Measurements from ENCODE around the gene CCNDBP1. TPM values are rescaled to one million over a fixed set of nuclear protein-coding genes. Genes with fewer than 3 reads are reported as not detected.

The CCNDBP1 gene
- total RNA-seq, 1 donor from 2014 or later = 31.2 TPM

- H3K27ac Mint-ChIP-seq = no peak overlapping the region
- H3K4me1 Mint-ChIP-seq = peaks cover 6% of the 10 kb centered on the region
- no peak overlapping the region for H3K4me3 Mint-ChIP-seq
- H3K9me3 Mint-ChIP-seq = no peaks in the 10 kb centered on the region
- no peak for DNase-seq (ENCODE audit: low spot score in 2 of 2, unreplicated experiment in 2 of 2)
- H3K27me3 Mint-ChIP-seq (ENCODE audit: low read depth) = peaks cover 35% of the 10 kb centered on the region
- TF ChIP-seq CTCF (IDR thresholded peaks at IDR 0.05; ENCODE audit: unreplicated experiment) = no peak
- no peaks in the 10 kb centered on the region for H3K36me3 Mint-ChIP-seq
Observed at GRCh38 chr15:43242616-43243015, 57.4 kb downstream of the CCNDBP1 start.

DNA sequence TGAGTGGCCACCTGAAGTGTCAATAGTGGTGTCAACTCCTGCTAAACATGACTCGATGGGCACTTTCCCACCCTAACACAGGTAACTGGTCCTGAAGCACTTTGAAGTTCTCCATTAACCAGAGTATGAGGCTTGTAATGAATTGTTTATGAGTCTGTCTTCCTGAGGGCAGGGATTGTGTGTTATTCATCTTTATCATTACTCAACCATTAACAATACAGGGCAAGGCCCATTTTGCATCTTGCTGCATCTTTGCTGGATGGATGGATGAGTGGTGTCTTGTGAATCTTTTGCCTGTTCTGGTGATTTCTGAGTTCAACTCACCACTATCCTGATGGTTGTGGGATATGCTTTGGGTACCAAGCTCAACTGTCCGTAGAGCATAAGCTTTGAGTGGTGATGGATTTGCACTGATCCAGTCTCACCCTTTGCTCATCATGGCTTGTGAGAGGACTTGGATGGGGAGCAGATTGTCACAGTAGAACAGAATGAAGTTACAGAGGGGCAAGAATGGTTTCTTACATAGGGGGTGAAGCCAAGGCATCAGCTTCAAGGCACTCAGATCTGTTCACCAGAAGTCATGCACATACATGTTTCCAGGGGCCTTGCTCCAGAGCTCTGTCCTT lies 57.9 kb downstream of the CCNDBP1 start:
- Mint-ChIP-seq H3K4me3 (no peak overlapping the region), H3K27me3 (ENCODE audit: low read depth) (peaks cover 33% of the 10 kb centered on the region), H3K27ac (no peak overlapping the region), H3K9me3 (no peaks in the 10 kb centered on the region), H3K36me3 (no peaks in the 10 kb centered on the region), H3K4me1 (peaks cover 3% of the 10 kb centered on the region)
- no peak for DNase-seq (ENCODE audit: low spot score in 2 of 2, unreplicated experiment in 2 of 2)
- TF ChIP-seq CTCF (IDR thresholded peaks at IDR 0.05; ENCODE audit: unreplicated experiment) = no peak

DNA sequence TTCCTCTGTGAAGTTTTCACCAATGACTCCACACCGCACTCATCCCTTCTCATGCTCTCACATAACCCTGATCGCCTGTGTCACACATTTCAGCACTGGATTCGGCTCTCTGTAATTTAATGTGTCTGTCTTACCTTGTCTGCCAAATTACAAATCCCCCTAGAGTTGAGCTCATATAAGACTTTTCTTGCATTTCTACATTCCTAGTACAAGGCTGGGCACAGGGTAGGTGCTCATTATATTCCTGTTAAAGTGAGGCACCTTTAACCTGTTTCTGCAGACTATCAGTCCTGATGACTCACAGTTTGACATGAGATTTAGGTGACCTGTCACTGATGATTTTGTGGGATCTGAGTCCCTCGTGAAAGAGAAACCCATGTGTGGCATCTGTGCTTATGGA lies 58.9 kb downstream of the CCNDBP1 start:
- no peak for TF ChIP-seq CTCF (IDR thresholded peaks at IDR 0.05; ENCODE audit: unreplicated experiment)
- H3K9me3 Mint-ChIP-seq = no peaks in the 10 kb centered on the region
- no peaks in the 10 kb centered on the region for H3K4me1 Mint-ChIP-seq
- no peaks in the 10 kb centered on the region for H3K36me3 Mint-ChIP-seq
- H3K27me3 Mint-ChIP-seq (ENCODE audit: low read depth) = peaks cover 32% of the 10 kb centered on the region
- no peak overlapping the region for H3K27ac Mint-ChIP-seq
- H3K4me3 Mint-ChIP-seq = no peak overlapping the region
- DNase-seq (ENCODE audit: low spot score in 2 of 2, unreplicated experiment in 2 of 2) = no peak

GRCh38 chr15:43246261-43246774 lies 61.1 kb downstream of the CCNDBP1 start:
- Mint-ChIP-seq H3K27ac (no peak overlapping the region), H3K36me3 (no peaks in the 10 kb centered on the region), H3K4me1 (no peaks in the 10 kb centered on the region), H3K4me3 (no peak overlapping the region), H3K27me3 (ENCODE audit: low read depth) (peaks cover 30% of the 10 kb centered on the region), H3K9me3 (no peaks in the 10 kb centered on the region)
- no peak for TF ChIP-seq CTCF (IDR thresholded peaks at IDR 0.05; ENCODE audit: unreplicated experiment)
- no peak for DNase-seq (ENCODE audit: low spot score in 2 of 2, unreplicated experiment in 2 of 2)

Other genes starting within 250 kb of the CCNDBP1 start
- 29.9 to 36.4 TPM (median 33.4 TPM) in 3 replicates for gene UBR1, start 79.4 kb upstream of the CCNDBP1 start, total RNA-seq
- gene TMEM62, start 51.8 kb upstream of the CCNDBP1 start, total RNA-seq = 12.4 to 13.4 TPM (median 12.9 TPM) in 3 replicates
- gene EPB42, start 35.6 kb downstream of the CCNDBP1 start, total RNA-seq = 0.13 TPM in 1 of 3 replicates, not detected in the others
- not detected in 3 replicates for gene TGM5, start 81.5 kb downstream of the CCNDBP1 start, total RNA-seq
- gene TGM7, start 116.9 kb downstream of the CCNDBP1 start, total RNA-seq = not detected in 3 replicates
- 9.8 to 10.0 TPM (median 9.9 TPM) in 3 replicates for gene LCMT2, start 145.2 kb downstream of the CCNDBP1 start, total RNA-seq
- gene ZSCAN29, start 185.6 kb downstream of the CCNDBP1 start, total RNA-seq = 32.1 to 35.5 TPM (median 33.7 TPM) in 3 replicates
- gene TUBGCP4, start 185.7 kb downstream of the CCNDBP1 start, total RNA-seq = 25.4 to 29.1 TPM (median 26.3 TPM) in 3 replicates

Data from mesothelial cell of epicardium (in vitro differentiated cells).